K562 (cell line): ENCODE results near the gene ZNHIT1. TPM values are rescaled to one million over a fixed set of nuclear protein-coding genes. Genes with fewer than 3 reads are reported as not detected.
A peak's percentile ranks its signal among the peaks of the same experiment; 100 is the strongest.

Experiments
- ERF ChIP-seq: fragments of 450-650 bp; formaldehyde crosslinking; IDR thresholded peaks from 2 replicates; pipeline ENCODE4 v1.4.0; 2020; ENCODE audit warnings: mild to moderate bottlenecking, mixed read lengths
- GMEB1 ChIP-seq: fragments of 250-450 bp; sonication (Bioruptor Pico); IDR thresholded peaks from 2 replicates; pipeline ENCODE4 v1.4.0; 2020; ENCODE audit warnings: mild to moderate bottlenecking
- HNRNPLL ChIP-seq: fragments of 200-400 bp; formaldehyde crosslinking; IDR thresholded peaks from 2 replicates; pipeline ENCODE4 v1.6.1; 2017; ENCODE audit warnings: low read length, low read depth, mild to moderate bottlenecking; ENCODE audit not compliant: poor library complexity, severe bottlenecking
- HOMEZ ChIP-seq: fragments of 250-450 bp; sonication (Bioruptor Pico); IDR thresholded peaks from 2 replicates; pipeline ENCODE4 v1.4.0; 2020; ENCODE audit warnings: mild to moderate bottlenecking, moderate library complexity
- JUND ChIP-seq, 2 experiments: IDR thresholded peaks; 2 replicates in 1 of 2; 3 replicates in 1 of 2; pipeline ENCODE4 v1.6.1; 2011; ENCODE audit warnings: borderline replicate concordance in 2 of 2, low read depth in 2 of 2, low read length in 2 of 2, improper control_type of control experiment in 1 of 2, missing biosample characterization in 1 of 2, missing genetic modification characterization in 1 of 2, missing genetic modification reagents in 1 of 2
- KAT7 ChIP-seq: sonication (generic); formaldehyde crosslinking; IDR thresholded peaks from 2 replicates; pipeline ENCODE4 v1.8.0; 2022; ENCODE audit warnings: missing genetic modification reagents, mild to moderate bottlenecking, borderline replicate concordance
- KDM4B ChIP-seq, 2 experiments: fragments of 450-650 bp in 1 of 2; sonication (generic) in 1 of 2; IDR thresholded peaks; 2 replicates each; pipeline ENCODE4 v1.6.1; 2016 to 2017; ENCODE audit warnings: borderline replicate concordance in 2 of 2, antibody characterized with exemption in 1 of 2, low read depth in 1 of 2, mild to moderate bottlenecking in 1 of 2
- RREB1 ChIP-seq: fragments of 250-450 bp; sonication (Bioruptor Pico); IDR thresholded peaks from 2 replicates; pipeline ENCODE4 v1.4.0; 2020
- SREBF2 ChIP-seq: sonication (generic); formaldehyde crosslinking; IDR thresholded peaks from 2 replicates; pipeline ENCODE4 v1.4.0; 2020; ENCODE audit warnings: mild to moderate bottlenecking, missing genetic modification reagents
- TCF3 ChIP-seq: sonication (generic); formaldehyde crosslinking; IDR thresholded peaks from 2 replicates; pipeline ENCODE4 v1.4.0; 2020; ENCODE audit warnings: mild to moderate bottlenecking, missing genetic modification reagents
- TEAD1 ChIP-seq, 2 experiments: fragments of 450-650 bp in 1 of 2; sonication (generic) in 1 of 2; formaldehyde crosslinking; IDR thresholded peaks; 2 replicates each; pipeline versions ENCODE4 v1.4.0 to v1.8.0; 2020 to 2022; ENCODE audit warnings: mild to moderate bottlenecking in 2 of 2, missing genetic modification reagents in 1 of 2
- TSC22D4 ChIP-seq: fragments of 450-650 bp; IDR thresholded peaks from 2 replicates; pipeline ENCODE4 v1.6.1; 2016; ENCODE audit warnings: missing genetic modification characterization, missing biosample characterization, control low read depth
- polyA plus RNA-seq, 8 experiments: library from polyadenylated mRNA; depleted of rRNA in 4 of 8; stranded (reverse) in 5 of 8; unstranded in 3 of 8; fragments of >200 nt; fragmentation: Nextera tagmentation in 2 of 8; fragmentation: Illumina TruSeq in 1 of 8; extraction: Ambion mirVana in 2 of 8; extraction: Trizol in 1 of 8; gene quantifications; 2 replicates each; pipeline versions ENCODE4 v1.2.1 to v1.2.3, GENCODE V29; 2011 to 2014; ENCODE audit warnings: inconsistent platforms in 1 of 8, missing spikeins in 1 of 8
- total RNA-seq, 7 experiments: library from RNA; depleted of rRNA in 6 of 7; stranded (reverse); fragments of >200 nt in 6 of 7; fragmentation: Illumina TruSeq in 2 of 7; extraction: Trizol in 2 of 7; gene quantifications; 2 replicates each; pipeline versions ENCODE4 v1.2.1 to v1.2.3, GENCODE V29; 2011 to 2021; ENCODE audit warnings: low replicate concordance in 1 of 7

The ZNHIT1 gene
- total and polyA plus RNA-seq, 9 of the 15 experiments (the other 6 are each of a cell fraction or from before 2014, with no cell fraction given): 6.4 to 162 (median 70.1) TPM

- TF ChIP-seq RREB1 (no peak), SREBF2 (CRISPR knock-in tag) (0 out of 2 replicates have a peak, but pooled peaks have one; percentile 43), ERF (CRISPR knock-in tag) (peak; percentile 44; the same call in 1 of the 2 replicates), KDM4B (IDR thresholded peaks at IDR 0.05; ENCODE audit: borderline replicate concordance in 2 of 2, low read depth in 1 of 2) (no peak), TCF3 (CRISPR knock-in tag) (peak; percentile 26; the same call in 1 of the 2 replicates), KAT7 (CRISPR knock-in tag) (no peak), HOMEZ (0 out of 2 replicates have a peak, but pooled peaks have one; percentile 43), JUND (IDR thresholded peaks at IDR 0.05; ENCODE audit: borderline replicate concordance, low read depth, low read length) (0 out of 2 replicates have a peak, but pooled peaks have one; percentile 43), JUND (tag; IDR thresholded peaks at IDR 0.05; ENCODE audit: borderline replicate concordance, low read depth, low read length) (no peak; the same call in 2 of the 3 replicates), GMEB1 (CRISPR knock-in tag) (no peak), TSC22D4 (tag) (no peak), TEAD1 (CRISPR knock-in tag; IDR thresholded peaks at IDR 0.05) (peak in 1 of 2 experiments; percentile 68; a peak in 1 of 4 replicates), HNRNPLL (peak; percentile 61)
These were observed 25.8 kb downstream of the ZNHIT1 start (continued) for GRCh38 chr7:101243646-101244374.
